HG03175 (cell line): ENCODE measurements around the gene CYP2W1.

Experiments used
- ATAC-seq: cut with Tn5 transposase; IDR thresholded peaks from one replicate; pipeline ENCODE4 v1.9.1; 2021; ENCODE audit warnings: mild to moderate bottlenecking, moderate library complexity; ENCODE audit not compliant: unreplicated experiment

The CYP2W1 gene

GRCh38 chr7:966291-967069 is 16.5 kb upstream of the CYP2W1 start:
- no peak for ATAC-seq

DNA sequence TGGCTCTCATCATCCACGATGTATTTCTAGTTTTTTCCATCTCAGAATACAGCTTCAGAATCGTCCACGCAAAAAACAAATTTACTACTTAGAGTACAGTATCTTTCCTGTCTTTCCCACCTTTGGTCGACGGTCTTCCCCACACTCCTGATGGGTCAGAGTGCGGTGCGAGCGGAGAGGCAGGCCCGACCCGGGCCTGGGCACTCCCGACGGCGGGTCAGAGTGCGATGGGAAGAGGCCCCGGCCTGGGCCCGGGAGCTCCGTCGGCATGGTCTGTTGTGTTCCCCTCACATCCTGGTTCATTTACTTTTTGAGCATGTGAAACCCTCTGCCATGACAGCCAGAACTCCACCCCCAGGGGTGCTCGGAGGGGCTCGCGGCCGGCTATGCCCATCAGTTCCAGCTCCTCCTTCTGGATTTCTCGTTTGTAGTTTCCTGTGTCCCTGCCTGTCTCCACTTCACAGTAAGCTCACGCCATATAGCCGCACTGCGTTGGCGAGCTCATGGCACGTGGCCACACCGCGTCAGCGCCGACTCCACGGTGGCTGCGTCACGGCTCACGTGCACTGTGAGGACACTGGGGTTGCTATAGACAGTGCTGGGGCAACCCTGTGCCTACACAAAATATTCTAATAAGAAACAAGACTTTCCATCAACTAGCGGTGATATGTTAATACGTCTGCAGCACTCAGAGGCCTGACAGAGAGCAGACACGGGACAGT is 15.5 kb upstream of the CYP2W1 start:
- ATAC-seq = no peak

GRCh38 chr7:968205-969105 is 14.5 kb upstream of the CYP2W1 start:
- ATAC-seq = no peak

DNA sequence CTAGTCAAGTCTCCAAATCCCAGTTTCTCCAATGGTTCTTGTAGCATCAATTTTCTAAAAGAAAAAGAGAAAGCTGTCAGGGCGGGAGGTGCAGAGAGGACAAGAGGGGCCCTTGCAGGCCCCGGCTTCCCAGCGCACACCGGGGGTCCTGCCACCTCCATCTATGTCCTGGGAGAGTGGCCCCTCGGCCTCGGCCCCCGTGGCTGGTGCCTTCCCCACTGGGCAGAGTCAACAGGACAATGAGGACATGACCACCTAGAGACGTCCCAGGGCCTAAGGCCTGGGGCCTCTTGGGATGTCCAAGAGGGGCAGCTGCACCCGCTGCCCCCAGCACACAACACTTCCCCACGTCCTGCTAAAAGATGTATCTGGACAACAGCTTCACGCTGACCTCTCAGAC is 13.6 kb upstream of the CYP2W1 start:
- ATAC-seq = no peak

- ATAC-seq = no peak
These were observed 12.2 kb upstream of the CYP2W1 start for GRCh38 chr7:970744-971143.

DNA sequence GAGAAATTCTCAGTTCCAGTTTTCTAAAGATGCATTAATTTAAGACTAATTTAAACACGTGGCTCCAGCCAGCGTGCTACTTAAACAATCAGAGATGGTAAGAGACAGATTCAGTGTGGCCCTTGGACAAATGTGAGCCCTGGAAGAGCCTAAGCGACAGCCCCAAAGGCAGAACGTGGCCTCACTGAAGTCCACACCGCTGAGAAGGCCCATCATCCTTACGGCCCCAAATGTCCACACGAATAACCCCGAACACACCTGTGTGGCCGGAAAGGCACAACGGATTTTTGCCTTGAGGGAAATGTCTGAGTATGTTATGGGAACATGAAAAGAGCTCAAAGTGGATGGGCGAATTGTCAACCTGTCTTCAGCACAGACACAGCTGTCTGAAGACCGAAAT is 10.9 kb upstream of the CYP2W1 start:
- ATAC-seq = no peak

- ATAC-seq = no peak
These were observed 10.2 kb upstream of the CYP2W1 start for GRCh38 chr7:972676-973309.

DNA sequence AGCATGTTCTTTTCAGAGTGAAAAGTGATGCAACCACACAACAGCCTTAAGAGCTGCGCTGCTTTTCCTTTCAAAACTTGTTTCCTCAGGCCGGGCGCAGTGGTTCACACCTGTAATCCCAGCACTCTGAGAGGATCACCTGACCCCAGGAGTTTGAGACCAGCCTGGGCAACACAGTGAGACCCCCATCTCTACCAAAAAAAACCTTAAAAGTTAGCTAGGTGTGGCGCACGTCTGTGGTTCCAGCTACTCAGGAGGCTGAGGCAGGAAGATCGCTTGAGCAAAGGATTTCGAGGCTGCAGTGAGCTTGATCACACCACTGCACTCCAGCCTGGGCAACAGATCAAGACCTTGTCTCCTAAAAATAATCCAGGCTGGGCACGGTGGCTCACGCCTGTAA is 9.7 kb upstream of the CYP2W1 start:
- ATAC-seq = no peak

GRCh38 chr7:974172-974571 is 8.8 kb upstream of the CYP2W1 start:
- no peak for ATAC-seq

- ATAC-seq = peak; percentile 76
These were observed 7.9 kb upstream of the CYP2W1 start, which contains the start of gene COX19 for GRCh38 chr7:974820-975681. COX19 (minus strand) TSS chr7:975549; CDS start chr7:975509, 40 bp downstream.

- ATAC-seq = no peak
These were observed 7.1 kb upstream of the CYP2W1 start for GRCh38 chr7:975702-976473.

DNA sequence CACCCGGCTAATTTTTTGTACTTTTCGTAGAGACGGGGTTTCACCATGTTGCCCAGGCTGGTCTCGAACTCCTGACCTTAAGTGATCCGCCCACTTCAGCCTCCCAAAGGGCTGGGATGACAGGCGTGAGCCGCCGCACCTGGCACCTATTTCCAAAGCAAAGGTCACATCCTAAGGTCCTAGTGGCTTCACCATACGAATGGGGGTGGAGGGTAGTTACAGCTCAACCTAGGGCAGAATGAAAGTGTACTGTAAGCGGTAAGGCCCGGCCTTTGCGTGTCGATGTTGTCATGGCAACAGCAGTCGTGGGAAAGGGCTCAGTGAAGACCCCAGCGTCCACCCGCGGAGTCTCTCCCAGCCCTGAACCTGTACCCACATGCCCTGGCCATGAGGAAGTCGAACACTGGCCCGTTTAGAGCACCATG is 6.1 kb upstream of the CYP2W1 start:
- ATAC-seq = no peak

GRCh38 chr7:977326-978048 is 5.5 kb upstream of the CYP2W1 start:
- peak; percentile 57 for ATAC-seq

DNA sequence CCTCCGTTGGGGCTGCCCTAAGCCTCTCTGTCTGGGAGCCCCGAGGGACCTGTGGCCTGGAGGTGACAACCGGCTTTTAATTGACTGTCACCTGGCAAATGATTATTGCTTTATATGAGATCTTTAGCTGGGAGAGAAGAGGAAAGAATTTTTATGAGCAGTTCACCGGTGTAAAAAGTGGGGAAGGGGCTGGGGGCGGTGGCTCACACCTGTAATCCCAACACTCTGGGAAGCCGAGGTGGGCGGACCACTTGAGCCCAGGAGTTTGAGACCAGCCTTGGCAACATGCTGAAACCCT is 5.0 kb upstream of the CYP2W1 start:
- no peak for ATAC-seq

- ATAC-seq = no peak
These were observed 4.4 kb upstream of the CYP2W1 start for GRCh38 chr7:978416-979091.

DNA sequence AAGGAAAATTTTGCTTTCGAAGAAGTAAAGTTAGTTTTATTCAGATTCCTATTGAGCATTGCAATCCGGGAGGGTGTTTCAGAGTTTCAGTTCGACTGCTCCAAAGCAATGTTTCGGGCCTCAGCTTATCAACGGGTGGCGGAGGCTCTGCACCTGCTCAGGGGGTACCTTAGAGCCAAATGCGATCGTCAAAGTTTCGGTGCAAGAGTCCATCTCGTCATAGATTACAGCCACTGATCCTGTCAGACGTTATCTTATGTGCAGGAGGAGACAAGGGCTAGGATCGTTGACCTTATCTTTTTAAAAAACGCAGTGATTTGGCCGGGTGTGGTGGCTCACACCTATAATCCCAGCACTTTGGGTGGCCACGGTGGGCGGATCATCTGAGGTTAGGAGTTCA is 3.8 kb upstream of the CYP2W1 start:
- no peak for ATAC-seq

DNA sequence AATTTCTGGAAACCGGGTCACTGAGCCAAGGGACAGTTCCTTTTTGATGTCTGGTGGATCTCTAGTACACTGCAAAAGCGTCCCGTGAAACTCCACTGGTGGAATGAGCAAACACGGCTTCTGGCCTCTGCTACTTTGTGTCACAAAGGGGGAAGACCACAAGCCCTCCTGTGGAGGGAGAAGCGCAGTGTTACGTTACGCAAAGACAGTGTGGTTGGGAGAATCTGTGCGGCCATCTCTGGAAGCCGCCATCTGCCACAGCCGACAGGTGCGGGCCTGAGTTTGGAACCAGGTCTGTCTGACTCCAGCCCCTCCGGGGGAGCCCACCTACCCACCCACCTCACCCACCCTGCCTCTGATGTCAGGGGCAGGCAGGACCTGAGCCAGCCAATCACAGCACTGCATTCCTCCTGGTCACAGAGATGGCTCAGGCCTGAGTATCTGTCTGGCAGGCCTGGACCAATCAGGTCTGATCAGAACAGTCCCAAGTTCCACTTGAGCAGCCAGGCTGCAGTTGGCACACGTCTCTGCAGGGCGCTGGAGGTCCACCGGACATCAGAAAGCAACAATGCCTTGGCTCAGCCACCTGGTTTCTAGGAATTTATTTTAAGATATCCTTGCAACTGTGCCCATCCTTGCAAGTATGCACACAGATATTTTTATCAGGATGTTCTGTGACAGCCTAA is 3.0 kb upstream of the CYP2W1 start:
- ATAC-seq = no peak
